SKM-1 (cell line): ENCODE results near the gene IL17RC.
"Not testable (repeated sequence)": the region's sequence is repeated elsewhere in the genome, so short reads cannot be mapped to it uniquely, and the experiment has no call there.

Experiments used
- DNase-seq: peaks from one replicate; lab custom pipeline; 2025; ENCODE audit not compliant: unreplicated experiment; lab: John Stamatoyannopoulos, UW

IL17RC gene

DNA sequence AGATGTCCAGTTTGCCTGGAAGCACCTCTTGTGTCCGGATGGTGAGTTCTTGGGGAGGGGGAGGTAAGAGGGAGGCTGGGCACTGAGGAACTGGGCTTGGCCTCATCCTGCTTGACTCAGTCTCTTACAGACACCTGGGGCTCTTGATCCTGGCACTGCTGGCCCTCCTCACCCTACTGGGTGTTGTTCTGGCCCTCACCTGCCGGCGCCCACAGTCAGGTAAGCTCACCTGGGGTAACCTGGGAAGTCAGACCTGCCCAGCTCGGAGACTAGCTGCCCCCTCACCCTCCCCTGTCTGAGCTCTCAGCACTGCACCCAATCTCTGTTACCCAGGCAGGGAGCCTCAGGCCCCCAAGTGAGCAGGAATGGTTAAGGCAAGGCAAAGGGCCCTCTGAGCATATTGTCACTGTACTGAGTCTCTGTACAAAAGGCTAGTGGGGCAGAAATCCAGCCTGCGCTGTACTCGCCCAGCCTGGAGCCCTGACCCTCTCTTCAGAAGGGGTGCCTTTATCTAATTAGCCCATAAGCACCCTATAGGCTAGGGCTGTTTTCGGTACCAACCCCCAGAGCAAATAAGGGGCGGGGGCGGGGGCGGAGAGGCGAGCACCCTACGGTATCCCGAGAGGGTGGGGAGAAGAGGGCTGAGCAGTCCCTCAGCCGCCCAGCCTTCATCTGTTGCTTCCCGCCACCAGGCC, 2.2 kb upstream of the IL17RC start:
- DNase-seq: no peak

DNA sequence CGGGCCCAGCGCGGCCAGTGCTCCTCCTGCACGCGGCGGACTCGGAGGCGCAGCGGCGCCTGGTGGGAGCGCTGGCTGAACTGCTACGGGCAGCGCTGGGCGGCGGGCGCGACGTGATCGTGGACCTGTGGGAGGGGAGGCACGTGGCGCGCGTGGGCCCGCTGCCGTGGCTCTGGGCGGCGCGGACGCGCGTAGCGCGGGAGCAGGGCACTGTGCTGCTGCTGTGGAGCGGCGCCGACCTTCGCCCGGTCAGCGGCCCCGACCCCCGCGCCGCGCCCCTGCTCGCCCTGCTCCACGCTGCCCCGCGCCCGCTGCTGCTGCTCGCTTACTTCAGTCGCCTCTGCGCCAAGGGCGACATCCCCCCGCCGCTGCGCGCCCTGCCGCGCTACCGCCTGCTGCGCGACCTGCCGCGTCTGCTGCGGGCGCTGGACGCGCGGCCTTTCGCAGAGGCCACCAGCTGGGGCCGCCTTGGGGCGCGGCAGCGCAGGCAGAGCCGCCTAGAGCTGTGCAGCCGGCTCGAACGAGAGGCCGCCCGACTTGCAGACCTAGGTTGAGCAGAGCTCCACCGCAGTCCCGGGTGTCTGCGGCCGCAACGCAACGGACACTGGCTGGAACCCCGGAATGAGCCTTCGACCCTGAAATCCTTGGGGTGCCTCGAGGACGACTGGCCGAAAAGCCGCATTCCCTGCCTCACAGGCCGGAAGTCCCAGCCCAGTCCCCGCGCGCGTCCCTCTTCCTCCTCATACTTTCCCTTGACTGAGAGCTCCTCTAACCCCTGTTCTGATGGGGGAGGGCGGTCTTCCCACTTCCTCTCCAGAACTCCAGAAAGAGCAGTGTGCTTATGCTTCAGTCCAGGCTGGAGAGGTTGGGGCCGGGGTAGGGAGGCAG, 1.4 kb upstream of the IL17RC start:
- DNase-seq: no peak

DNA sequence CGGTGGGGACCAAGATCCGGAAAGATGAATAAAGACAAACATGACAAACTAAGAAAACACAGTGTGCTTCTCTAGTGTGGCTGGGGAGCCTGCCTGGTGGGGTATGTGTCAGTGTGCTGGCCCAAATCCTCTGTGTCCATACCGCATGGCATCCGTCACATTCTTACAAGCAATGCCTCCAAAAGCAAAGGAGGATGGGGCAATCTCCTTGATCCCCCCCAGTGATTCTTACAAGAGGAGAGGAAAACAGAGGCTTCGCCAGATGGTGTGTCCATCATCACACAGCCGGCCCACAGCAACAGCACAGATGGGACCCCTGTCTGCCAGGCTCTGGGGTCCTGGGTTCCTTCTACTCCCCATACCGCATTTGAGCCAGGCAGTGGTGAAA, 558 bp upstream of the IL17RC start:
- no peak for DNase-seq

DNA sequence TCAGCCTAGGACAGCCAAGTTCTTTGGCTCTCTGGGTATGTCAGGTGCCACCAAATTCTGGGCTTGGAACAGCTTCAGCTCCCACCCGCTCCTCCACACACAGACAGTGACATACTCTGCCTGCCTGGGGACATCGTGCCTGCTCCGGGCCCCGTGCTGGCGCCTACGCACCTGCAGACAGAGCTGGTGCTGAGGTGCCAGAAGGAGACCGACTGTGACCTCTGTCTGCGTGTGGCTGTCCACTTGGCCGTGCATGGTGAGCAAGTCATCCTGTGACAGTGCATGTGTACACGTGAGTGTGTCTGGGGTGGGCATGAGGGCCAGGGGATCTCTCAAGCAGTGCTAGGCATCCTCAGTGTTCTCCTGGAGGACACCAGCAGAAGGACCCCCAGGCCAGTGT, 922 bp downstream of the IL17RC start:
- no peak for DNase-seq

DNA sequence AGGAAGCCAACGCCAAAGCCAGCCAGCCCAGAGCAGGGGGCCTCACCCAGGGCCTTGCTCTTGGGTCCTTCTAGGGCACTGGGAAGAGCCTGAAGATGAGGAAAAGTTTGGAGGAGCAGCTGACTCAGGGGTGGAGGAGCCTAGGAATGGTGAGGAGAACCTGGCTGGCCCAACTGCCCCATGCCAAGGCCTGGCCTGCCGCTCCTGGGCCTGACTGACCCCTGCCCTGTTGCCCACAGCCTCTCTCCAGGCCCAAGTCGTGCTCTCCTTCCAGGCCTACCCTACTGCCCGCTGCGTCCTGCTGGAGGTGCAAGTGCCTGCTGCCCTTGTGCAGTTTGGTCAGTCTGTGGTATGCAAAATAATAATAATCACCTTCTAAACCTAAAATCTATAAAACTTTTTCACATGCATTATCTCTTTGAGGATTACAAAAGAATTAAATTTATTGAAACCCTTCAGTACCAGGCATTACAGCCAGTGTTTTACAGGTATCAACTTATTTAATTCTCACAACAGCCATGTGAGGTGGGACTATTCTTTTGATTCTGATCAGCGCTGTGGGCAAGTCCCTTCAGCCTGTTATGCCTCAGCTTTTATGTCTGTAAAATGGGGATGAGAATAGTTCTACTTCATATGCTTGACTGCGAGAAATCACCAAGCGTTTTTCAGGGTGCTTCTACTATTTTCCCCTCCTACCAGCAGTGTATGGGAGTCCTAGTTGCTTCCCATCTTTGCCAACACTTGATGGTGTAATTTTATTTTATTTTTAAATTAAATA, 1.6 kb downstream of the IL17RC start:
- DNase-seq: no peak

DNA sequence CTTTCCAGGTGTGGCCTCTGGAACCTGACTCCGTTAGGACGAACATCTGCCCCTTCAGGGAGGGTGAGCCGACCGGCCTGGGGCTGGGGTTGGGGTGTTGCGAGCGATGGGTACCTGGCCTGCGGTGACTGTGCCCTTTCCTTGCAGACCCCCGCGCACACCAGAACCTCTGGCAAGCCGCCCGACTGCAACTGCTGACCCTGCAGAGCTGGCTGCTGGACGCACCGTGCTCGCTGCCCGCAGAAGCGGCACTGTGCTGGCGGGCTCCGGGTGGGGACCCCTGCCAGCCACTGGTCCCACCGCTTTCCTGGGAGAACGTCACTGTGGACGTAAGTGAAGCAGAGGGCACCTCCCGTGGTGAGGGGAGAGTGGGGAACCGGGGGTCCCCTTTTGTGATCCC, 11.3 kb downstream of the IL17RC start:
- no peak for DNase-seq

DNA sequence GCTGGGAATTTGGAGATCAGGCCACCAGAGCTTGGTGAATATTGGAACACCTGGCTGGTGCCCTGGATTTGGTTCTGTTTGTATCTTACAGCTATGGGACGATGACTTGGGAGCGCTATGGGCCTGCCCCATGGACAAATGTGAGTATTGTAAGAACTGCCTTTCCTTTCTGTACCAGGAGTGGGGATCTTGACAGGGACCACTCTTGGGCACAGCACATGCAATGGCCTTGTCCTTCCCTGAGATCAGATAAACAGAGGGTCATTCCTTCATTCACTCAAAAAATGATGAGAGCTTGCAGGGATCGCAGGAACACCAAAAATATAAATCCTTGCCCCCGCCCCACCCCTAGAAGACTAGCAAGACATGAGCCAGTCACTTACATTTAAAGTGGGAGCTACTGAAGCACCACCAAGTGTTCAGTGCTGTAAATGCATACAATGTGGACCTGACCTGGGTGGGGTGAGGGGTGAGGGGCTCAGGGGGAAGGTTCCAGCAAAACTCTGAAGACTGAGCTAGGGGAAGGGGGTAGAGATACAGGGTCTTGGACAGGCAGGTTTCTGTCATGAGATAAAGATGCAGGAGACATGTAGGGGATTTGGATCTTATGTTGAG, 14.0 kb downstream of the IL17RC start:
- DNase-seq: no peak

DNA sequence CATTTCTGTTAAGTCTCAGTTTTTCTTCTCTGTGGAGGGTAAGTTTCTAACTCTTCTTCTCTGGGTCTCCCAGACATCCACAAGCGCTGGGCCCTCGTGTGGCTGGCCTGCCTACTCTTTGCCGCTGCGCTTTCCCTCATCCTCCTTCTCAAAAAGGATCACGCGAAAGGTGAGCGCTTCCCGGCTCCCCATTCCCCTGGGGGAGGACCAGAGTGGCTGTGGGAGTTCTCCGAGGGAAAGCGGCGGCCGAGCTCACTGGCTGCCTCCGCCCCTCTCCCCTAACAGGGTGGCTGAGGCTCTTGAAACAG, 15.6 kb downstream of the IL17RC start:
- DNase-seq: no peak

DNA sequence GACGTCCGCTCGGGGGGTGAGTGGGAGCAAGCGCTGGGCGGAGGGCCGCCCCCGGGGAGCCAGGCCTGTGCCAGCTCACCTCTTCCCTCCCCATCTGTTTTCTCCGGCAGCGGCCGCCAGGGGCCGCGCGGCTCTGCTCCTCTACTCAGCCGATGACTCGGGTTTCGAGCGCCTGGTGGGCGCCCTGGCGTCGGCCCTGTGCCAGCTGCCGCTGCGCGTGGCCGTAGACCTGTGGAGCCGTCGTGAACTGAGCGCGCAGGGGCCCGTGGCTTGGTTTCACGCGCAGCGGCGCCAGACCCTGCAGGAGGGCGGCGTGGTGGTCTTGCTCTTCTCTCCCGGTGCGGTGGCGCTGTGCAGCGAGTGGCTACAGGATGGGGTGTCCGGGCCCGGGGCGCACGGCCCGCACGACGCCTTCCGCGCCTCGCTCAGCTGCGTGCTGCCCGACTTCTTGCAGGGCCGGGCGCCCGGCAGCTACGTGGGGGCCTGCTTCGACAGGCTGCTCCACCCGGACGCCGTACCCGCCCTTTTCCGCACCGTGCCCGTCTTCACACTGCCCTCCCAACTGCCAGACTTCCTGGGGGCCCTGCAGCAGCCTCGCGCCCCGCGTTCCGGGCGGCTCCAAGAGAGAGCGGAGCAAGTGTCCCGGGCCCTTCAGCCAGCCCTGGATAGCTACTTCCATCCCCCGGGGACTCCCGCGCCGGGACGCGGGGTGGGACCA, 16.1 kb downstream of the IL17RC start:
- DNase-seq: peak; percentile 46

DNA sequence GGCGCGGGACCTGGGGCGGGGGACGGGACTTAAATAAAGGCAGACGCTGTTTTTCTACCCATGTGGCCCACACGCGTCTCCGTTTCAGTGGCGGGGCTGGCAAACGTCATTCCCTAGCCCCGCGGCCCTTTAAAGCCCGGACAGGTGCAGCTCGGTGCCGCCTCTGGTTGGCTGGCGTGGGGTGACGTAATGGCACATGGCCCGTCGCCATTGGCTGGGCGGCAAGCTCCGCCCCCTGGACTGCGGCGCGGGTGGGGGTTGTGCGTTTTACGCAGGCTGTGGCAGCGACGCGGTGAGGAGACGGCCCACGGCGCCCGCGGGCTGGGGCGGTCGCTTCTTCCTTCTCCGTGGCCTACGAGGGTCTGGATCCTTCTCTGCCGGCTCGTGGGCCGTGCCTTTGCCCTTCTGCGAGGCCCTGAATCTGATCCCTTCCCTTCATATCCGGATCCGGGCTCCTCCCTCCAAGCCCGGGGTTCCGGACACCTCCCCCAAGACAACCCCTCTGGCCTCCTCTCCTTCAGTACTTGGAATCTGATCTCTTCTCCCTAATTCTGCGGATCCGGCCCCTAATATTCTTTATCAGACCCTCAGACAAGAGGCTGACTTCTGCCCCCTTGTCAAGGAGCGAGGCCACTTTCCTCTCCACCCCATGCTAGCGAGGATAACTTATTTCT, 16.8 kb downstream of the IL17RC start, which contains the start of gene CRELD1:
TSS of gene CRELD1 (plus strand) at position 274 of the 674 bp plus-strand sequence. CDS start 605 bp downstream, outside the sequence.
- DNase-seq: peak; percentile 92

DNA sequence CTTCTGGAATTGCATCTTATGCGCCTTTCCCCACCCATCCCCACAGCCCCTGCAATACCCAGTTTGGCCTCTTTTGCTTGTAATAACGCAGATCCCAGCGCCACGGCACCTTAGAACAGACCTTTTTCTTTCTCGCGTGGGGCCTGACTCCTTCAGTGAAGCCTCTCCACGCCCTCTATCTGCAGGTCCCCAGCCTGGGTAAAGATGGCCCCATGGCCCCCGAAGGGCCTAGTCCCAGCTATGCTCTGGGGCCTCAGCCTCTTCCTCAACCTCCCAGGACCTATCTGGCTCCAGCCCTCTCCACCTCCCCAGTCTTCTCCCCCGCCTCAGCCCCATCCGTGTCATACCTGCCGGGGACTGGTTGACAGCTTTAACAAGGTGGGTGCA, 17.3 kb downstream of the IL17RC start:
- DNase-seq: no peak

DNA sequence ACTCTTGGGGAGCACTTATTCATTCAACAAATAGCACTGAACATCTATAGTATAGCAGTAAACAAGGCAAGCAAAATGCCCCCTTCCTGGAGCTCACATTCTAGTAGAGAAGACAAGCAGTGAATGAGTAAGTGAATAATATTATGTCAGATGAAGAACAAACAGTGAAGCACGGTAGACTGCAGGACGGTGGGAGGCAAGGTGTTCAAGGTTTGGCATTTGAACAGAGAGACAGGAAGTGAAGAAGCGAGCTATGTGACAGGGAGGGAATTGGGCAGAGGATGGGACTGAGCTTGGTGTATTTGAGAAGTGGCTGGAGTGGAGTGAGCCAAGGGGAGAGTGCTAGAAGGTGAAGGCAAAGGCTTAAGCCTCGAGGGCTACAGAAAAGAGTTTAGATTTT, 18.1 kb downstream of the IL17RC start:
- DNase-seq: no peak

DNA sequence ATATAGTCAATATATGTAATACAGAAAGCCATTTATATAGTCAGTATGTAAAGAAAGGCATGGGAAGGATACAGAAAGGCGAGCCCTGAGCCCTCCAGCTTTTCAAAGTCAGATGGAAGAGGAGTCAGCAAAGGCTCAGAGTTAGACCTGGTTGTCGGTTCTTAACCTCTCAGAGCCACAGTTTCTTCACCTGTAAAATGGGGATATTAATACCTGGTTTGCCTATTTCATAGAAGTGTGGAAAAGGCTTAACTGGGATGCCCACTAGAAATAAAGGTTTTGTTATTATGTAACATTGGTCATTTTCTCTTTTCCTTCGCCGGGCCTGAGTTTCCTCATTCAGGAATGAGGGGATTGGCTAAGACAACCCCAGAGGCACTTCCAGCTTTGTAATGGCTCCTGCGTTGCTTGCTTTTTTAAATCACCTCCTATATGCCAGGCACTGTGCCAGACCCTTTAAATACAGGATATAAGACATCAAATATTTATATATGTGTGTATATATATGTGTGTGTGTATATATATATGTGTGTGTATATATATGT, 19.1 kb downstream of the IL17RC start:
- DNase-seq: no peak

DNA sequence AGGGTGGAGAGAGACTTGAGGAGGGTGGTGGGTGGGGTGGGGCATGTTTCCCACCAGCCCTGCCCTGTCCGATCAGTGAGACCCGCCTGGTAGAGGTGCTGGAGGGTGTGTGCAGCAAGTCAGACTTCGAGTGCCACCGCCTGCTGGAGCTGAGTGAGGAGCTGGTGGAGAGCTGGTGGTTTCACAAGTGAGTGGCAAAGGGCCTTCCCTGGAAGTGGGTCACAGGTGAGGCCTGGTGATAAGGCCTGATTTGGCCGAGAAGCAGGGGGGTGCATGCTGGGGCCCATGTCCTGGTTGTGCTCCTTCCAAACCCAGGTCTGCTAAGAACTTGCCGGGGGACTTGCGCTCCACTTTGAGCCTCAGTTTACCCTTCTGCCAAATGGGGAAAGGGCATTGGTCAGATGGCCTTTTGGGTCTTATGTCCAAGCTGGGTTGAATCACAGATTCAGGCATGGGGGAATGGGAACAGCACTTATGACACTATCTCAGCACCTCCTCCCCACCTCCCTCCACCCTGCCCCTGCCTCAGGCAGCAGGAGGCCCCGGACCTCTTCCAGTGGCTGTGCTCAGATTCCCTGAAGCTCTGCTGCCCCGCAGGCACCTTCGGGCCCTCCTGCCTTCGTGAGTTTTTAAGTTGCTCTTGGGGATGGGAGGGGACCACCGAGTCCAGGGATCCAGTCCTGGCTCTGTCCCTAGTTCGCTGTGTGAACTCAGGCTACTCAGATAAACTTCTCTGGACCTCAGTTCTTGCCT, 20.8 kb downstream of the IL17RC start:
- DNase-seq: no peak

DNA sequence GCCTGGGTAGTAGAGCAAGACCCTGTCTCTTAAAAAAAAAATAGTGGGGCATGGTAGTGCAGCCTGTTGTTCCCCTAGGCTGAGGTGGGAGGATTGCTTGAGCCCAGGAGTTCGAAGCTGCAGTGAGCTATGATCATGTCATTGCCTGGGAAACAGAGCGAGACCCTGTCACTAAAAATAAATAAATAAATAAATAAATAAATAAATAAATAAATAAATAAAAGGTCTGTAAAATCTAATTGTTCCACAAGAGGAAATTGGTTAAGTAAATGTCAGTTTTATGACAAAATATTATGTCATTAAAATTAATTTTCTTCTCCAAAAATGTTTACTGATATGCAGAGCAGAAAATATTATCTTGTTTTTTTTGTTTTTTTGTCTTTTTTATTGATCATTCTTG, 22.1 kb downstream of the IL17RC start:
- no peak for DNase-seq

DNA sequence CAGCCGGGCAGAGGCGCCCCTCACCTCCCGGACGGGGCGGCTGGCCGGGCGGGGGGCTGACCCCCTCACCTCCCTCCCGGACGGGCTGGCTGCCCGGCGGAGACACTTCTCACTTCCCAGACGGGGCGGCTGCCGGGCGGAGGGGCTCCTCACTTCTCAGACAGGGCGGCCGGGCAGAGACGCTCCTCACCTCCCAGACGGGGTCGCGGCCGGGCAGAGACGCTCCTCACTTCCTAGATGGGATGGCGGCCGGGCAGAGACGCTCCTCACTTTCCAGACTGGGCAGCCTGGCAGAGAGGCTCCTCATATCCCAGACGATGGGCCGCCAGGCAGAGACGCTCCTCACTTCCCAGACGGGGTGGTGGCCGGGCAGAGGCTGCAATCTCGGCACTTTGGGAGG, 23.0 kb downstream of the IL17RC start:
- DNase-seq: not testable (repeated sequence)

DNA sequence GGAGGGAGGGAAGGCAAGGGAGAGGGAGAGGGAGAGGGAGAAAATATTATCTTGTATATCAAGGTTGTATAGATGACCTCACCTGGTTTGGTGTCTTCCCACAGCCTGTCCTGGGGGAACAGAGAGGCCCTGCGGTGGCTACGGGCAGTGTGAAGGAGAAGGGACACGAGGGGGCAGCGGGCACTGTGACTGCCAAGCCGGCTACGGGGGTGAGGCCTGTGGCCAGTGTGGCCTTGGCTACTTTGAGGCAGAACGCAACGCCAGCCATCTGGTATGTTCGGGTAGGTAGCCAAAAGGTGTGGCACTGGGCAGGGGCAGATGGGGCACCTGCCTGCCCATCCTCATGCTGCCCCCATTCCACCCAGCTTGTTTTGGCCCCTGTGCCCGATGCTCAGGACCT, 23.8 kb downstream of the IL17RC start:
- no peak for DNase-seq

DNA sequence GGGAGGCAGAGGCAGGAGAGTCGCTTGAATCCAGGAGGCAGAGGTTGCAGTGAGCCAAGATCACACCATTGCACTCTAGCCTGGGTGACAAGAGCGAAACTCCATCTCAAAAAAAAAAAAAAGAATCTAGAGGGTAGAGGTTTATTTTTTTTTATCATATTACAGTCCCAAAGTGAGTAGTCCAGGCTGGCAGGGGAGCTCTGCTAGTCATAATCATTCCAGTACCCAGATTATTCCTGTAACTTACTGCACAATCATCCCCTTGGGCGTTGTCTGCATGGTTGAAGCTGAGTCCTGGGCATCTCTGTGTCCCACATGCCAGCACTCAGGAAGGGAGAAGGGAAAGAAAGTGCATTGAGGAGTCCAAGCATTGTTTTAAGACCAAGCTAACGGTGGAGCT, 25.3 kb downstream of the IL17RC start:
- no peak for DNase-seq
